NCI-H2171 (cell line): ENCODE measurements around the gene PSMB10.

Experiments used
- DNase-seq: peaks from one replicate; lab custom pipeline; 2025; lab: John Stamatoyannopoulos, UW

Gene PSMB10

DNA sequence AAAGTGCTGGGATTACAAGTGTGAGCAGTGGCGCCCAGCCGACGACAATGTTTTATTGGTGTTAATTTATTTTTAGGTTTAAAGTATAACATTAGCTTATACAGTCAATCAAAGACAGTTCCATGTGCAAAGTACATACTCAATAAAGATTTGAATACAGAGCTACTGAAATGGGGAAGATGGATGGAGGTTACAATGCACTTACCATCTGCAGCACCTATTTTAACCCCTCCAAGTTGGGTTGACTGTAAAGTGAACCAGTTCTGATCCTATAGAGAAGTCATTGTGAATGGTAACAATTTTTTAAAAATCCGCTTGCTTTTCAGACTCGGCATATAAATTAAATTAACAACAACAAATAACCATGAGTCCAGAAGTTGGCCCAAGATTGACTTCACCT, 44.3 kb downstream of the PSMB10 start:
- DNase-seq: no peak

DNA sequence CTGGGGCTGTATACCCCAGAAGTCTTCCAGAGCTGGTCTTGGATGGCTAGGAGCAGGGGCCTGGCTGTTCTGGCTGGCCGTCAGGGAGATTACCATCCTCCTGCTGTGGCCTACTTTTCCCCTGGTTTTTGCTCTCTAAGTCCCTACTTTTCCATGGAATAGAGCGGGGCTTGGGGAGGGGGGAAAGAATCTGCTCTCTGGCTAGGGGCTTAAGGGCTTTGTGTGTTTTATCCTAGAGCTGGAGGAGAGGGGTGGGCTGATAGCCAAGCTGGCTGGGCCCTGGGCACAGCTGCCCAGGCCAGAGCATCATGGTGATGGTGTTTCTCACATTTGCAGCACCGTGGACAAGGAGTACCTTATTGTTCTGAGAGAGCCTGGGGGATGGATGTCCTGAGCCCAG, 48.3 kb downstream of the PSMB10 start:
- no peak for DNase-seq

DNA sequence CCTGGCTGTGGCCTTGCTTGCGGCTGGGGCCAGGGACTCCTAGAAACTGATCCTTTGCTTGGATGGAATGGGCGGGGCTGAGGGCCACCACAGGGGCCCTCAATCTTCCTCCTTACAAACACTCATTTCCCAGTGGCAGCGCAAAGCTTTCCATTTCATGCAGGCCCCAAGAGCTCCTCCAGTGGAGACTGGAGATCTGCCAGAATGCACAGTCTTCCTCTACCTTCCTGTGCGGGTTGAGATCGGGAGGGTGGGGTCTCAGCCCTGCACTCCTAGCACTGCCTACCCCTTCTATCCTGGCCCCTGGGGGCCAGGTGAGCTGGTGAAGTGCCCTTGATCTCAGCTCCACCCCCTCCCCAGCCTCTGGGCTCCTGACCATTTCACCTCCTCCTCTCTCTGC, 50.3 kb downstream of the PSMB10 start:
- DNase-seq: no peak

DNA sequence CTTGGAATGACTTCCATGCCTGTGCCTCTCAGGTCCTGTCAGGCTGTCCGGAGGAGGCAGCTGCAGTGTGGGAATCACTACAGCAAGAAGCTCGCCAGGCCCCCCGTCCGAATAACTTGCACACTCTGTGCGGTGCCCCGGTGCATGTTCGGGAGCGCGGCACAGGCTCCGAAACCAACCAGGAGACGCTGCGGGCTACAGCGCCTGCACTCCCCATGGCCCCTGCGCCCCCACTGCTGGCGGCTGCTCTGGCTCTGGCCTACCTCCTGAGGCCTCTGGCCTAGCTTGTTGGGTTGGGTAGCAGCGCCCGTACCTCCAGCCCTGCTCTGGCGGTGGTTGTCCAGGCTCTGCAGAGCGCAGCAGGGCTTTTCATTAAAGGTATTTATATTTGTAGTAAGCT, 50.7 kb downstream of the PSMB10 start:
- DNase-seq: no peak

DNA sequence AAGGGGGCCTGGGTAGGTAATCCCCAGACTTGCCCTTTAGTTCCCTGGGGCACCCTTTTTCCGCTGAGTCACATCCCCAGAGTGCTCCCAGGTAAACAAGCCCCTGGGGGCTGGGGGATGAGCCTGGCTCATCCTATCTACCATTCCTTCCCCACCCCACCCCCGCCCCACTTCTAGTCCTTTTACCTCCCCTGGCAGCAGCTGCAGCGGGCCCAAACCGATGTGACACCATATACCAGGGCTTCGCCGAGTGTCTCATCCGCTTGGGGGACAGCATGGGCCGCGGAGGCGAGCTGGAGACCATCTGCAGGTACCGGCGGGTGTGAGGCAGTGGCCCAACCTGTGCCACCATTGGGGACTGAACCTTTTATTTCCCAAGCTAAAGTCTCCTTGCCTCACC, 51.1 kb downstream of the PSMB10 start:
- no peak for DNase-seq

DNA sequence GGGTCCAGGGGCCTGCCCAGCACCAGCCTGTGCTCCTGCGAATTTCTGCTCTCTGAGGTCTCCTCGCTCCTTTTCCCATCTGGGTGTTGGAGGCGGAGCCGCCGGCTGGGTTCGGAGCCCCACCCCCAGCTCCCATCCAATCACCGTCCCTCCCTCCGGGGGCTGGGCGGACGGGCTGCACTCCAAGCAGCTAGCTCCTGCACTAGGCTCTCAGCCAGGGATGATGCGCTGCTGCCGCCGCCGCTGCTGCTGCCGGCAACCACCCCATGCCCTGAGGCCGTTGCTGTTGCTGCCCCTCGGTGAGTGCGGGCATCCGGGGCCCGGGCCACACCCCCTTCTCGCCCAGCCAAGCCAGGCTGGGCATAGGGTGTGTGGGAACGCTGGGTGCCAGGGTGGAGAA, 52.0 kb downstream of the PSMB10 start, which contains the start of gene NRN1L:
NRN1L (plus strand) TSS at position 202 of the 400 bp plus-strand sequence; CDS start at position 221, 19 bp downstream.
- peak; percentile 91 for DNase-seq
